Loucy (cell line): ENCODE measurements around the gene SLC22A17.
A peak's percentile ranks its signal among the peaks of the same experiment; 100 is the strongest.

Experiments used
- H2AFZ ChIP-seq: fragments of 200-600 bp; sonication (generic); 2 replicates; pipeline ENCODE4 v1.6.0; 2016; ENCODE audit warnings: antibody characterized with exemption, mild to moderate bottlenecking, low read length, moderate library complexity
- H3F3A ChIP-seq: fragments of 200-600 bp; 2 replicates; pipeline ENCODE4 v1.6.0; 2016; ENCODE audit warnings: antibody characterized with exemption, low read depth, mild to moderate bottlenecking
- H3K27me3 ChIP-seq: fragments of 200-600 bp; sonication (generic); 2 replicates; pipeline ENCODE4 v1.6.1; 2014; ENCODE audit warnings: low read length, mild to moderate bottlenecking; ENCODE audit not compliant: insufficient read depth, poor library complexity, severe bottlenecking
- H3K36me3 ChIP-seq: fragments of 200-600 bp; sonication (generic); 2 replicates; pipeline ENCODE4 v1.6.1; 2016; ENCODE audit warnings: low read length; ENCODE audit not compliant: insufficient read depth
- H3K4me1 ChIP-seq: fragments of 200-600 bp; sonication (generic); 2 replicates; pipeline ENCODE4 v1.5.1; 2014; ENCODE audit warnings: low read length, mild to moderate bottlenecking; ENCODE audit not compliant: insufficient read depth, poor library complexity, severe bottlenecking
- H3K4me2 ChIP-seq: fragments of 200-600 bp; sonication (generic); 2 replicates; pipeline ENCODE4 v1.6.0; 2014; ENCODE audit warnings: antibody characterized with exemption, low read length, low read depth, mild to moderate bottlenecking; ENCODE audit not compliant: poor library complexity, severe bottlenecking
- H3K4me3 ChIP-seq: fragments of 200-600 bp; sonication (generic); 2 replicates; pipeline ENCODE4 v1.5.1; 2014; ENCODE audit warnings: low read length, mild to moderate bottlenecking, mixed read lengths; ENCODE audit not compliant: poor library complexity, severe bottlenecking
- H3K79me2 ChIP-seq: fragments of 200-600 bp; sonication (generic); 2 replicates; pipeline ENCODE4 v1.6.1; 2014; ENCODE audit warnings: low read length; ENCODE audit not compliant: insufficient read depth
- H3K9ac ChIP-seq: fragments of 200-600 bp; sonication (generic); 2 replicates; pipeline ENCODE4 v1.6.0; 2014; ENCODE audit warnings: mild to moderate bottlenecking, low read depth, low read length, moderate library complexity; ENCODE audit not compliant: poor library complexity, severe bottlenecking
- H3K9me2 ChIP-seq: fragments of 200-600 bp; sonication (generic); replicated peaks from 2 replicates; pipeline ENCODE4 v1.6.1; 2016; ENCODE audit warnings: low read depth, low read length, mixed read lengths
- H3K9me3 ChIP-seq: fragments of 200-600 bp; sonication (generic); 2 replicates; pipeline ENCODE4 v1.6.1; 2014; ENCODE audit warnings: mild to moderate bottlenecking, antibody characterized with exemption, low read length, low read depth; ENCODE audit not compliant: insufficient read depth
- H4K20me1 ChIP-seq: fragments of 200-600 bp; sonication (generic); 2 replicates; pipeline ENCODE4 v1.6.0; 2014; ENCODE audit warnings: antibody characterized with exemption, low read length, mild to moderate bottlenecking; ENCODE audit not compliant: insufficient read depth, poor library complexity, severe bottlenecking
- CTCF ChIP-seq: fragments of 200-600 bp; sonication (generic); conservative IDR thresholded peaks from 2 replicates; pipeline ENCODE4 v1.5.1; 2014; ENCODE audit warnings: mild to moderate bottlenecking, antibody characterized with exemption, low read length
- EZH2phosphoT487 ChIP-seq: fragments of 200-600 bp; IDR thresholded peaks from 2 replicates; pipeline ENCODE4 v1.6.1; 2018; ENCODE audit warnings: antibody characterized with exemption, mild to moderate bottlenecking, moderate library complexity, borderline replicate concordance

Gene SLC22A17

GRCh38 chr14:23301969-23302289 lies 50.8 kb downstream of the SLC22A17 start:
- Histone ChIP-seq H3K36me3 (peaks cover 13% of the 10 kb centered on the region; the same call in 1 of the 2 replicates), H3K27me3 (no peaks in the 10 kb centered on the region), H3K9me2 (no peaks in the 10 kb centered on the region), H3K9ac (peak overlapping the region; percentile 95), H3K4me1 (peaks cover 23% of the 10 kb centered on the region), H3K9me3 (no peaks in the 10 kb centered on the region), H3K4me3 (peak overlapping the region; percentile 79), H4K20me1 (peaks cover 10% of the 10 kb centered on the region), H3K4me2 (peak overlapping the region; percentile 83), H3K79me2 (peaks cover 43% of the 10 kb centered on the region), H2AFZ (peak overlapping the region; percentile 97), H3F3A (no peaks in the 10 kb centered on the region)
- TF ChIP-seq CTCF = no peak
- TF ChIP-seq EZH2phosphoT487 = no peak

GRCh38 chr14:23301288-23301968 lies 51.3 kb downstream of the SLC22A17 start:
- Histone ChIP-seq H3K9me3 (no peaks in the 10 kb centered on the region), H2AFZ (peak overlapping the region; percentile 97), H3K9ac (peak overlapping the region; percentile 97), H3K4me1 (peaks cover 23% of the 10 kb centered on the region), H3K79me2 (peaks cover 38% of the 10 kb centered on the region), H4K20me1 (peaks cover 10% of the 10 kb centered on the region), H3K27me3 (no peaks in the 10 kb centered on the region), H3K9me2 (no peaks in the 10 kb centered on the region), H3K4me2 (peak overlapping the region; percentile 83), H3K4me3 (peak overlapping the region; percentile 94), H3K36me3 (peaks cover 13% of the 10 kb centered on the region; the same call in 1 of the 2 replicates), H3F3A (no peaks in the 10 kb centered on the region)
- TF ChIP-seq EZH2phosphoT487 (no peak), CTCF (peak; percentile 60)

- Histone ChIP-seq H3K36me3 (peaks cover 13% of the 10 kb centered on the region; the same call in 1 of the 2 replicates), H3K9ac (peak overlapping the region; percentile 97), H4K20me1 (peaks cover 10% of the 10 kb centered on the region), H3K4me2 (peak overlapping the region; percentile 98), H3K79me2 (peaks cover 32% of the 10 kb centered on the region), H2AFZ (peak overlapping the region; percentile 51), H3K9me3 (no peaks in the 10 kb centered on the region), H3K4me1 (peaks cover 18% of the 10 kb centered on the region), H3K4me3 (peak overlapping the region; percentile 94), H3K9me2 (no peaks in the 10 kb centered on the region), H3F3A (no peaks in the 10 kb centered on the region), H3K27me3 (no peaks in the 10 kb centered on the region)
- TF ChIP-seq CTCF (no peak), EZH2phosphoT487 (no peak)
These were observed 51.9 kb downstream of the SLC22A17 start for GRCh38 chr14:23300687-23301223.
